OCI-LY3 (cell line): ENCODE results near the gene NEDD4L.

Source experiments
- H2AFZ ChIP-seq: fragments of 200-600, 300-600 bp; shearing (Covaris generic); 2 replicates; pipeline ENCODE4 v1.6.0; 2014; ENCODE audit warnings: antibody characterized with exemption, low read depth, low read length
- H3K27ac ChIP-seq: fragments of 200-600, 300-600 bp; sonication (generic); 2 replicates; pipeline ENCODE4 v1.5.1; 2014; ENCODE audit warnings: mild to moderate bottlenecking, low read length, moderate library complexity, mixed read lengths
- H3K27me3 ChIP-seq: fragments of 200-600, 300-600 bp; sonication (generic); 2 replicates; pipeline ENCODE4 v1.6.1; 2014; ENCODE audit warnings: low read depth, low read length, mixed read lengths
- H3K36me3 ChIP-seq: fragments of 200-600, 300-600 bp; sonication (generic); replicated peaks from 2 replicates; pipeline ENCODE3; 2014; ENCODE audit warnings: low read depth, low read length, mixed read lengths
- H3K4me1 ChIP-seq: fragments of 300-600, 200-600 bp; sonication (generic); 2 replicates; pipeline ENCODE4 v1.6.1; 2014; ENCODE audit warnings: low read length, mixed read lengths
- H3K4me2 ChIP-seq: fragments of 200-600, 300-600 bp; sonication (generic); 2 replicates; pipeline ENCODE4 v1.6.1; 2014; ENCODE audit warnings: low read length, mixed read lengths
- H3K4me3 ChIP-seq: fragments of 300-600, 200-600 bp; sonication (generic); 2 replicates; pipeline ENCODE4 v1.5.1; 2014; ENCODE audit warnings: antibody characterized with exemption, mild to moderate bottlenecking, low read length, moderate library complexity
- H3K79me2 ChIP-seq: fragments of 300-600, 200-600 bp; shearing (Covaris generic); 2 replicates; pipeline ENCODE4 v1.6.1; 2014; ENCODE audit warnings: mild to moderate bottlenecking, low read length, mixed read lengths
- H3K9ac ChIP-seq: fragments of 300-600, 200-600 bp; shearing (Covaris generic); 2 replicates; pipeline ENCODE4 v1.6.0; 2014; ENCODE audit warnings: mild to moderate bottlenecking, low read length, moderate library complexity
- H3K9me3 ChIP-seq: fragments of 200-600, 300-600 bp; shearing (Covaris generic); 2 replicates; pipeline ENCODE4 v1.6.1; 2014; ENCODE audit warnings: low read length, mixed read lengths; ENCODE audit not compliant: insufficient read depth
- H4K20me1 ChIP-seq: fragments of 200-600, 300-600 bp; sonication (generic); 2 replicates; pipeline ENCODE4 v1.6.1; 2016; ENCODE audit warnings: low read length, mixed read lengths; ENCODE audit not compliant: insufficient read depth
- EZH2phosphoT487 ChIP-seq: fragments of 200-600 bp; shearing (Covaris generic); IDR thresholded peaks from 2 replicates; pipeline ENCODE4 v1.6.1; 2018; ENCODE audit warnings: antibody characterized with exemption, mixed run types, low read depth
- TF ChIP-seq, protein P1 (sequence below): fragments of 200-600, 300-600 bp; sonication (generic); IDR thresholded peaks from 2 replicates; pipeline ENCODE4 v1.5.1; 2014; ENCODE audit warnings: antibody characterized with exemption, low read length, low read depth

Gene NEDD4L

DNA sequence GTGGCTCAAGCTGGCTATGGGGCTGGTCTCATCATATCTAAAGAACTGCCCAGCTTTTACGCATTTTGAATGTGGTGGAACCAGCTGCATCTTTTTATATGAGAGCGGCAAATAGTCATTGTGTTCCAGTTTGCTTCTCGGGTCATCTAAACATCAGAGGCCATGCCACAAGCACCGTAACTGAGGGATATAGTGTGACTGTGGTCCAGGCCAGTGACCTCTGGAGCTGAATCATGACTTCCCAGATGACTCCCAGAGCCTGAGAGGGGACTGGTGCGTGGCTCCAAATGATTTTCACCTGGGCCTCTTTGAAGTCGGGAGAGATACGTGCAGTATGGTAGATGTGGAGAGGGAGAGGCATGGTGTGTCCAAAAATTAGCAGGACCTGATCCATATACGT lies 271.0 kb downstream of the NEDD4L start:
- H3K9ac ChIP-seq, result no peak overlapping the region
- H2AFZ ChIP-seq, result no peak overlapping the region
- H3K27me3 ChIP-seq, result no peaks in the 10 kb centered on the region
- H4K20me1 ChIP-seq, result peaks cover 98% of the 10 kb centered on the region
- H3K4me3 ChIP-seq, result no peak overlapping the region
- no peaks in the 10 kb centered on the region for H3K9me3 ChIP-seq
- peaks cover 43% of the 10 kb centered on the region for H3K4me1 ChIP-seq
- no peak overlapping the region for H3K4me2 ChIP-seq
- H3K27ac ChIP-seq, result no peak overlapping the region
- H3K36me3 ChIP-seq, result peaks cover 22% of the 10 kb centered on the region
- no peak for TF ChIP-seq EZH2phosphoT487
- TF ChIP-seq, protein P1, sequence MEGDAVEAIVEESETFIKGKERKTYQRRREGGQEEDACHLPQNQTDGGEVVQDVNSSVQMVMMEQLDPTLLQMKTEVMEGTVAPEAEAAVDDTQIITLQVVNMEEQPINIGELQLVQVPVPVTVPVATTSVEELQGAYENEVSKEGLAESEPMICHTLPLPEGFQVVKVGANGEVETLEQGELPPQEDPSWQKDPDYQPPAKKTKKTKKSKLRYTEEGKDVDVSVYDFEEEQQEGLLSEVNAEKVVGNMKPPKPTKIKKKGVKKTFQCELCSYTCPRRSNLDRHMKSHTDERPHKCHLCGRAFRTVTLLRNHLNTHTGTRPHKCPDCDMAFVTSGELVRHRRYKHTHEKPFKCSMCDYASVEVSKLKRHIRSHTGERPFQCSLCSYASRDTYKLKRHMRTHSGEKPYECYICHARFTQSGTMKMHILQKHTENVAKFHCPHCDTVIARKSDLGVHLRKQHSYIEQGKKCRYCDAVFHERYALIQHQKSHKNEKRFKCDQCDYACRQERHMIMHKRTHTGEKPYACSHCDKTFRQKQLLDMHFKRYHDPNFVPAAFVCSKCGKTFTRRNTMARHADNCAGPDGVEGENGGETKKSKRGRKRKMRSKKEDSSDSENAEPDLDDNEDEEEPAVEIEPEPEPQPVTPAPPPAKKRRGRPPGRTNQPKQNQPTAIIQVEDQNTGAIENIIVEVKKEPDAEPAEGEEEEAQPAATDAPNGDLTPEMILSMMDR, result no peak
- peaks cover 79% of the 10 kb centered on the region for H3K79me2 ChIP-seq

DNA sequence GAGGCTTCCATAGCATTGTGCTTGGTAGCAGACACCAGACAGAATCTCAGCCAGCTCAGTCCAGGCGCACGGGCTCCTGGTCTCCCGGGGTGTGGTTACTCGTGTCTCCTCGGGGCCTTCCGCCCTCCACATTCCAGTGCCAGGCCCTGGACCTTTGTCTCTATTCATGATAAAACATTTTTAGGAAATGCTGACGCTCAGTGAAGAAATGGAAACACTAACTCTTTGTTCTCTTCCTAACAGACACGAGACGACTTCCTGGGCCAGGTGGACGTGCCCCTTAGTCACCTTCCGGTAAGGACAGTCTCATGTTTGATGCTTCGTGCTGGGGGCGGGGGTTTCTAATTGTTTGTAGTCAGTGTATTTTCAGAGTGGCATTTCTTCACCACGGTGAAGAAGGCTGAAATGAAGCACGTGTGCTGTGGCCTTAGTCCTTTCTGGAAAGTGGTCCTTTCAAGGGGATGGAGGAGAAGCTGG lies 271.8 kb downstream of the NEDD4L start:
- H3K9ac ChIP-seq, result no peak overlapping the region
- no peaks in the 10 kb centered on the region for H3K9me3 ChIP-seq
- H4K20me1 ChIP-seq, result peaks cover 95% of the 10 kb centered on the region
- H3K36me3 ChIP-seq, result peaks cover 22% of the 10 kb centered on the region
- no peaks in the 10 kb centered on the region for H3K27me3 ChIP-seq
- no peak overlapping the region for H3K4me2 ChIP-seq
- no peak overlapping the region for H3K4me3 ChIP-seq
- peaks cover 36% of the 10 kb centered on the region for H3K4me1 ChIP-seq
- H2AFZ ChIP-seq, result no peak overlapping the region
- no peak overlapping the region for H3K27ac ChIP-seq
- peaks cover 76% of the 10 kb centered on the region for H3K79me2 ChIP-seq
- no peak for TF ChIP-seq EZH2phosphoT487
- TF ChIP-seq, protein P1, result no peak

DNA sequence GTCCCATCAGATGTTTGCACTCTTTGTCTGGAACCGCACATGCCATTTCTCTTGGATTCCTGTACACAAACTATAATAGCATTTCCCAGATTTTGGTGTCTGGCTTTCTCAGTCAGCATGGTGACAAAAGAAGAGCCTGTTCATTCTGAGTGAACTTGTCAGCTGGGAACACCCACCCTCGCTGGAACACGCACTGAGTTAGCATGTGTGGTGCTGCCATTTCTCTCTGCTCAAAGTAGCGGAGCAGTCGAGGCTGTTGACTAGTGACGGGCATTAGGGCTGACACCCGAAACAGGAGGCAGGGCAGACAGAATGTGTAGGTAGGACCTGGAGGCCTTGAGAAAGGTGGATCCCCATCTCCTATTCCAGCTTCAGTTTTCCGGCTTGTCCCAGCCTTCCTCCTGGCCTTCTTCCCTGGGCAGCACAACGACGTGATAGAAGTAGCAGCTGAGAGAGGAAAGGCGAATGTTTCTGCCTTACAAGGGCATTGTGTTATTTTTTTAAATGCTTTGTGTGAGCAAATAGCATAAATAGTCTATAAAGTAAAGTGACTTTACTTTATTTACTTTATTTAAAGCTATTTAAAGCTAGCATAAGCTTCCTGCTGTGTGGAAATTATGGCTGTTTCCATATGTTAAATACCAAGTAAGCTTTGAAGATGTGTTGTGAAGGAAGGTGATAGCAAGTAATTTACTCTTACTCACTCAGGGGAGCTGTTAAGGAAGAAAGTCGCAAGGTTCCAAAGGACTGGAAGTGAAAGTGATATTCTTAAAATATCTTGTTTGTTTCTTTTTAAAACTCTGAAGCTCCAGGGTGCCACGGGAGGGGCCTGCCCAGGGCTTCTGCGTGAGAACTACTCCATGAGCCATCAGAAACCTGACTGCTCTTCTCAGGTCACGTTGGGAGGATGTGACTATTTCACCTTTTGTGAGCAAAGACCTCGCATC lies 272.6 kb downstream of the NEDD4L start:
- H3K4me2 ChIP-seq, result peak overlapping the region; percentile 59
- peaks cover 22% of the 10 kb centered on the region for H3K36me3 ChIP-seq
- peaks cover 95% of the 10 kb centered on the region for H4K20me1 ChIP-seq
- no peaks in the 10 kb centered on the region for H3K9me3 ChIP-seq
- peak overlapping the region; percentile 5; the same call in 1 of the 2 replicates for H3K9ac ChIP-seq
- H3K27me3 ChIP-seq, result no peaks in the 10 kb centered on the region
- no peak overlapping the region for H2AFZ ChIP-seq
- peak overlapping the region; percentile 31 for H3K27ac ChIP-seq
- peaks cover 71% of the 10 kb centered on the region for H3K79me2 ChIP-seq
- peak overlapping the region; percentile 21 for H3K4me3 ChIP-seq
- no peak for TF ChIP-seq EZH2phosphoT487
- TF ChIP-seq, protein P1, result no peak
- peaks cover 37% of the 10 kb centered on the region for H3K4me1 ChIP-seq

- Histone ChIP-seq H3K4me3 (no peak overlapping the region), H2AFZ (no peak overlapping the region), H3K4me2 (no peak overlapping the region), H3K27ac (no peak overlapping the region), H3K27me3 (no peaks in the 10 kb centered on the region), H4K20me1 (peaks cover 83% of the 10 kb centered on the region), H3K9ac (no peak overlapping the region), H3K4me1 (peaks cover 32% of the 10 kb centered on the region), H3K36me3 (peaks cover 37% of the 10 kb centered on the region), H3K9me3 (no peaks in the 10 kb centered on the region), H3K79me2 (peaks cover 46% of the 10 kb centered on the region)
- TF ChIP-seq, protein P1, result no peak
- TF ChIP-seq EZH2phosphoT487, result no peak
These were observed 275.7 kb downstream of the NEDD4L start for GRCh38 chr18:58319719-58320118.
